ENCODE data around the gene CDH26.

DNA sequence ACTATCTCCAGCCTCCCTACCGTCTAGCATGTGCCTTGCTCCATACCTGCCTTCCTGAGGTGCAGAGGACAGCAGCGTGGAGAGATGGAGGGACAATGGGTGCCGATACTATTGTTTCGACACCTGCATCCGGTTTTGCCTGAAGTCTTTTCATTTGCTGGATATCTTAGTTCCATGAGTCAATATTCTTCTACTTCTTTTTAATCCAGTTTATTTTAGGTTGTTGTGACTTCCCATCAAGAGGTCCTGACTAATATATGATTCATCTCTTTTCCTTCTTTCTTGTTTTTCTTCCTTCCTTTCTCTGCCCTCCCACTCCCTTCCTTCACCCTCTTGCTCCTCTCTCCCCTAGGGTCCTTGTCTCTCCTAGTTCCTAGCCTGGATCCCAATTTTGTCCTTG is 91.4 kb downstream of the CDH26 start:
- no peak for TF ChIP-seq POLR2A (IDR thresholded peaks at IDR 0.05)
- TF ChIP-seq, protein P1, sequence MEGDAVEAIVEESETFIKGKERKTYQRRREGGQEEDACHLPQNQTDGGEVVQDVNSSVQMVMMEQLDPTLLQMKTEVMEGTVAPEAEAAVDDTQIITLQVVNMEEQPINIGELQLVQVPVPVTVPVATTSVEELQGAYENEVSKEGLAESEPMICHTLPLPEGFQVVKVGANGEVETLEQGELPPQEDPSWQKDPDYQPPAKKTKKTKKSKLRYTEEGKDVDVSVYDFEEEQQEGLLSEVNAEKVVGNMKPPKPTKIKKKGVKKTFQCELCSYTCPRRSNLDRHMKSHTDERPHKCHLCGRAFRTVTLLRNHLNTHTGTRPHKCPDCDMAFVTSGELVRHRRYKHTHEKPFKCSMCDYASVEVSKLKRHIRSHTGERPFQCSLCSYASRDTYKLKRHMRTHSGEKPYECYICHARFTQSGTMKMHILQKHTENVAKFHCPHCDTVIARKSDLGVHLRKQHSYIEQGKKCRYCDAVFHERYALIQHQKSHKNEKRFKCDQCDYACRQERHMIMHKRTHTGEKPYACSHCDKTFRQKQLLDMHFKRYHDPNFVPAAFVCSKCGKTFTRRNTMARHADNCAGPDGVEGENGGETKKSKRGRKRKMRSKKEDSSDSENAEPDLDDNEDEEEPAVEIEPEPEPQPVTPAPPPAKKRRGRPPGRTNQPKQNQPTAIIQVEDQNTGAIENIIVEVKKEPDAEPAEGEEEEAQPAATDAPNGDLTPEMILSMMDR (IDR thresholded peaks at IDR 0.05), result no peak

Measured in body of pancreas (tissue), 4 donors.